CD4-positive, alpha-beta T cell treated with Interleukin-10 for 1 hour (primary cell): ENCODE data around the gene CASTOR1.

Experiments
- DNase-seq: peaks from one replicate; pipeline ENCODE4 v3.0.0-alpha.2; 2020

CASTOR1 gene

DNA sequence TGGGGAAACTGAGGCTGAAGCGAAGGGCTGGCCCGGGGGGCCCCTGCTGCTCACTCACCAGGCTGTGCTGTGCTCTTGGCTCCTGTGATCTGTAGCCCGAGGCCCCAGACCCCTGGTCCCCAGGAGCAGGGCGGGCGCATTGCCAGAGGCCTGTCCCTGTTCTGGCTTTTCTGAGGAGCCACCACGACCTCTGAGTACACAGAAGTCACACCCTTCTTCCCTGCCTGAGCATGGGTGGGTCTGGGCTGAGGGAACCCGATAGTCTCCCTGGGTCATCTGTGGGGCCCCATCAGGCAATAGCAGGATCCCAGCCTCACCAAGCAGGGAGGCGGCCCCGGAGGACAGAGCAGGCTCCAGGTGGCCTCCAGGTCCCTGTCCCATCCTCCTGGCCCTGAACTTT lies 5.1 kb downstream of the CASTOR1 start:
- DNase-seq: no peak

DNA sequence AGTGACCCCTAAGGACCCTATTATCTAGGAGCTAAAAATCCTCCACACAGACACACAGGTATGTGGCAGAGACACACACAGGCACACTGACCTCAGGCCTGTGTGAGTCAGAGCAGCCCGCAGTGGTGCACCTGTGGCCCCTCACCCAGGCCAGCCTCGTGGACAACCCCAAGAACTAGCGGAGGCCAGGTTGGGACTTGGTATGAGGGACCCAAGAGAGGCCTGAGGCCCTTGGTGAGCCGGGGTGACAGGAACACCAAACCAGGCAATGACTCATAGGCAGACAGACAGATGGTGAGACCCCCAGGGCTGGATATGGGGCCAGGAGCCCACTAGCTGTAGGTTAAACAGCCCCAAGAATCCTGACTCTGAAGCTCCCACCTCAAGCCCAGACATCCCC lies 6.0 kb downstream of the CASTOR1 start:
- DNase-seq: no peak

DNA sequence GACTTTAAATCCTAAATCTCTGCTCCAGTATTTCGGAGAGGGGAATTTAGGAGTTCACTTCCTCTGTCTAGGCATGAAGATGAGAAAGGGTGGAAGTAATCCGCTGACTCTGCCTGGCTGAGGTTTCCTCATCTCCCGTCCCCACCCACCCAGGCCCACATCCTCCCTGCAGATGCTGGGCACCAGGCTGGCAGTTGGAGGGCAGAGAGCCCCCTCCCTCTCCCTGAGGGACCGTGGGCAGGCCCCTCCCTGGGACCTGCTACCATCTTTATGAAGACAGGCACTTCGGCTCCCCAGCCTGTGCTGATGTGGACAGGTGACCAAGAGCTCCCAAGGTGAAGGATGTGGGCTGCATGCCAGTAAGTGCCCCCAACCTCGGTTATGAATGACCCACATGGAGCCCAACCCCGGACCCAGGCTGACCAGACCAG lies 6.7 kb downstream of the CASTOR1 start:
- DNase-seq: no peak

DNA sequence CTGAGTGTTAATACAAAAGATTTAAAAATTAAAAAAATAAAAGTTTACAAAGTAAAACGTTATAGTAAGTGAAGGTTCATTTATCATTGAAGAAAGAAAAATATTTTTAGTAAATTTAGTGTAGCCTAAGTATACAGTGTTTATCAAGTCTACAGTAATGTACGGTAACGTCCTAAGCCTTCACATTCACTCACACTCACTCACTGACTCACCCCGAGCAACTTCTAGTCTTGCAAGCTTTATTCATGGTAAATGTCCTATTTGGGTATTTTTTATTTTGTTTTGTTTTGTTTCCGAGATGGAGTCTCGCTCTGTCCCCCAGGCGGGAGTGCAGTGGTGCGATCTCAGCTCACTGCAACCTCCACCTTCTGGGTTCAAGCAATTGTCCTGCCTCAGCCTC lies 8.8 kb downstream of the CASTOR1 start:
- no peak for DNase-seq

DNA sequence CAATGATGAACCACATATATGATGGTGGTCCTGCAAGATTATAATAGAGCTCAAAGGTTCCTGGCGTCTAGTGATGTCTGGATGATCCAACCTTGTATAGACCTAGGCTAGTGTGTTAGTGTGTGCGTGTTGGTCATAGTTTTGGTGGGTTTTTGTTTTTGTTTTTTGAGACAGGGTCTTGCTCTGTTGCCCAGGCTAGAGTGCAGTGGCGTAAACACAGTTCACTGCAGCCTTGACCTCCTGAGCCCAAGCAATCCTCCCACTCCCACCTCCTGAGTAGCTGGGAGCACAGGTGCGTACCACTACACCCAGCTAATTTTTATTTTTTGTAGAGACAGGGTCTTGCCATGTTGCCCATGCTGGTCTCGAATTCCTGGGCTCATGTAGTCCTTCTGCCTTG lies 9.4 kb downstream of the CASTOR1 start:
- no peak for DNase-seq

DNA sequence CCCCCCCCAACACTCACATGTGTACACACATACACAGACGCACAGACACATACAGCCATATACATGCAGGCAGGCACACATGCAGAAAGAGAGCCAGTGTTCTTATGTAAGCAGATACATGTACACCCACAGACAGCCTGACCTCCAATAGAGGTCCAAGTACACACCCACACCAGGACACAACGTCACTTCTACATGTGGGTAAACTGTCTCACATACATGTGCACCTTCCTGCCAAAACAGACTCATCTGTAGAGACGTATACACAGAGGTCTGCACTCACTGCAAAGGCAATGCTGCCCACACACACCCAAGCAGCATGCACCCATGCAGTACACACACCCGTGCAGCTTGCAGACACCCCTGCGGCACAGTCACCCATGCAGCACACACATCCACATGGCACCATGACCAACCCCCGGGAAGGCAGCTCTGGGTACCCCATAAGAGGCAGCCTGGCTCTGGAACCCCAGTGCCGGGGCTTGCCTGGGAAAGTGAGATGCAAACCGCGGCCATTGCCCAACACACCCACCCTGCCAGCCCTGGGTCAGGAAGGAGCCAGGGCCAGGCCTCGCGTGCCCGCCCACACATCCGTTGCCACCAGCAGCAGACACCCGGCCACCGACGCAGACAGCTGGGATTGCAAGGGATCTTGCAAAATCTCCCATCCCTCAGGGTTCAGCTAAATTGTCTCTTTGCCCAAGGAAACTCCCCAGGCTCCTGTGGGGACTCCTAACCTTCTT lies 10.1 kb downstream of the CASTOR1 start:
- DNase-seq: no peak

DNA sequence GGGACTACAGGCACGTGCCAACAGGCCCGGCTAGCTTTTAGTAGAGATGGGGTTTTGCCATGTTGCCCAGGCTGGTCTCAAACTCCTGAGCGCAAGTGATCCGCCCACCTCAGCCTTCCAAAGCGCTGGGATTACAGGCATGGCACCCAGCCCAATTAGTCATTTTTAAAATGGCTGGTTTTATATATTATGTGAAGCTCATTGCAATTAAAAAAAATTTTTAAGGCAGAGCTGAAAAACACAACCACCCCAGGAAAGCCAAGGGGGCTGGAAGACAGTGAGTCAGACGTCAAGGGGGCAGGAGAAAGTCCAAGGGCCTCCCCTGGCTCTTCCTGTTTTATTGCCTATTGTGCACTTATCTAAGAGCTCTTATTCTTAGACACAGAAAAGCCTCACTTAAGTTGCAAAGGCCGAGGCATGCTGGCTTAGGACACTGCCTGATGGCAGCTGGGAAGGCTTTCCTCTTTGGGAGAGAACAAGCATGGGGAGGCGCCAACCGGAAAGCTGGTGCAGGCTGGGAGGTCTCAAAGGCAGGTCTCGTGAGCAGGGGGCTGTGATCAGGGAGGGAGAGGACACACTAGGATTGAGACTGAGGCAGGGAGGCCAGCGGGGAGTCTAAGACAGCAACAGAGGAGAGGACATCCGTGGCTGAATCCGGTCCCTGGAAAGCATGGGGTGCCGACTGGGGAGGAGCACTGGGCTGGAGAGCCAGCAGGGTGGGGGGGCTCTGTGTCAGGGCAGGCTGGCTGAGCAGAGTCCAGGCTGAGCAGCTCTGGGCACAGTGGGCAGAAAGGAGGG lies 11.6 kb downstream of the CASTOR1 start:
- no peak for DNase-seq

DNA sequence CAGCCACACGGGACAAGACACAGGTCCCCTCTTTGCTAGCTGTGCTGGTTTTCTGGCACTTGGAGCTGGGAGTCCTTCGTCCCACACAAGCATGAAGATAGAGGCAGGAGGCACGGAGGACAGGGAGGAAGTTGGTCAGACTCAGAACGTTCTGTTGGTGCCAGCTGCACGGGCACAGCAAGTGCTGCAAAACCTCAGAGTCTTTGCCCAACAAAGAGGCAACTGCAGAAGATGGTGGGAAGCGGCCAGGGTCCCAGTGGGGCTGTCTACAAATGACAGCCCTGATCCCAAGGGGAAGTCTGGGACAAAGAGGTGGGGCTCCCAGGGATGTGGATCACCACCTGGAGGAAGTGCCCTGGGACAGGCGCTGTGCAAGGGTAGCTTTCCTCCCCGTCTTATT lies 13.3 kb downstream of the CASTOR1 start:
- DNase-seq: no peak

DNA sequence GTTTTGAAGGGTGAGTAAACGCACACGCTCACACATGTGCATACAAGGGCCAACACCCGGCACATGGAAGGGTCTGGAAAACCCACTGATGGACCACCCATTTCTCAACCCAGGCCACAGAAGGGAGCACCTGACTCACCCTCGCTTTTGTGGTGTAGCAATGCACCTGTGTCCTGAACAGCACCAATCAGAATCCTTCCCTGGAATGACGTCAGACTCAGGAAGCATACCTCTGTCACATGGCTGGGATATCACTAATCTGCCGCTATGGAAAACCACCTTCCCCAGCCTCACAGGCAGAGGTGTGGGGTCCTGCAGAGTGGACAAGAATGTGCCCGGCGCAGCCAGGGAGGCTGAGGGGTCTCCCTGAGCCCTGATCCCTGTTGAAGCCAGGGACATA lies 13.7 kb downstream of the CASTOR1 start:
- peak; percentile 58 for DNase-seq

DNA sequence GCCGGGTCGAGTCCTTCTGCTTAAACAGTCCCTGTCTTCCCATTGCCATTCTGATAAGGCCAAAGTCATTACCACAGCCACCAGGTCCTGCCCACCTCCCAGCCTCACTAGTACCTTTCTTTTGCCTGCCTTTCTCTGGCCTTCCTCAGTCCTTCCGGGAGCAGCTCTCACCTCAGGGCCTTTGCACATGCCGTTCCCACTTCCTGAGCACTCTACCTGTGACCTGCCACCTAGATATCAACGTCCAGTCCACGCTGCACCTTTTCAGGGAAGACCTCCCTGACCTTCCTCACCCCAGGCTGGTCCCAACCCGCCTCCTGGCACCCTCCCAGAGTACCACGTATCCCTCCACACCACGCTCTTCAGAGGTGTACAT lies 14.9 kb downstream of the CASTOR1 start:
- DNase-seq: no peak

DNA sequence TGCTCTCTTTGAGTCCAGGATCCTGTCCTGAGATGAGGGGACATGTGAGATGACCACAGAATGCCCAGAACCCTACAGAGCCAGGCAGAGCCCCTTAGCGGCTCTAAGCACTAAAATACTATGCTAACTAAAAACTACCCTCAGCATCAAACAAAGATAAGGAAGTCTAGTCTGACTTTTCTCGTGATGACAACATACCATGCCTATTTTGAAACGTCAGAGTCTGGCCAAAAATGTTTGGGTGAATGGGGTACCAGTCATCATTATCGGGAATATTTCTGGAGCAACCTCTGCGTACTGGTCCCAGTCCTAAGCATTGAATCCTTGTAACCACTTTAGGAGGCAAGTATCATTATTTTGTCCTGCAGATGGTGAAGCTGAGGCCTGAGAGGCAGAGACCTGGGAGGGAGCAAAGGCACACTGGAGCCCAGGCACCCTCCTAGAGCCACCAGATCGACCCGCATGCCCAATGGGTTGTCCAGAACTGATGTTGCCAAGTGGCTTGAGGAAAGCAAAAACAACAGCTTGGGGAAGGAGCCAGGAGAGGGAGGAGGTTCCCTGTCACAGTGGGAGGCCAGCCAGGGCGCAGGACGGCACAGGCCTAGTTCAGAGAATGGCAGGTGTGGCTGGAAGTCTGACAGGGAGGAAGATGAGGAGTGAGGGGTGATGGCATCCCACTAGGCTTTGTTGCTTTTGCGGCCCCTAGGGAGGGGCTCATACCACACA lies 15.4 kb downstream of the CASTOR1 start:
- DNase-seq: no peak

DNA sequence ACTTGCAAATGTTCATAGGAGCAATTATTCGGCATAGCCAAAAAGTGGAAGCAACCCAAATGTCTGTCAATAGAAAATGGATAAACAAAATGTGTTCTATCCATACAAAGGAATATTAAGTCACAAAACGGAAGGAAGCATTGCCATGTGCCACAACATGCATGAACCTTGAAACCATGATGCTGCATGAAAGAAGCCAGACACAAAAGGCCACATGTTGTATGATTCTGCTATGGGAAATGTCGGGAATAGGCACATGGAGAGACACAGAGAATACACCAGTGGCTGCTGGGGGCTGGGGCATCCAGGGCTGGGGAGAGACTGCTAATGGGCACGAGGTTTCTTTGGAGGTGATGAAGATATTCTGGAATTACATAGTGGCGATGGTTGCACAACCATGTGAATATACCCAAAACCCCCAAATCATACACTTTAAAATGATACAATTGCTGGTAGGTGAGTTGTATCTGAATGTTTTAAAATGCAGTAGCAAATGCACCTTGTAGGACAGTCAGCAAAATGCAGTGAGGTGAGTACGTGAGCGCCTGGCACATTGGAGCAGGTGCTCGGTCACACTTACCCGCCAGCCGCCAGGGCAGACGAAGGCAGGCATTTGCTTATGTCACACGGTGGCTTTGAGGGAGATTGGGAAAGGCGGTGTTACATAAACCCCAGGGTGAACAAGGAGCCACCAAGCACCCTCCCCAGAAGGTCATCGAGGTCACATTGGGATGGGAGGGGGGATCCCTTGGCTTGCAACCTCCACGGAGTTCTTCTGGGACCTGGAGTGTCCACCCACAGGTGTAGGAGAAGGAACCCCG lies 16.3 kb downstream of the CASTOR1 start:
- no peak for DNase-seq

DNA sequence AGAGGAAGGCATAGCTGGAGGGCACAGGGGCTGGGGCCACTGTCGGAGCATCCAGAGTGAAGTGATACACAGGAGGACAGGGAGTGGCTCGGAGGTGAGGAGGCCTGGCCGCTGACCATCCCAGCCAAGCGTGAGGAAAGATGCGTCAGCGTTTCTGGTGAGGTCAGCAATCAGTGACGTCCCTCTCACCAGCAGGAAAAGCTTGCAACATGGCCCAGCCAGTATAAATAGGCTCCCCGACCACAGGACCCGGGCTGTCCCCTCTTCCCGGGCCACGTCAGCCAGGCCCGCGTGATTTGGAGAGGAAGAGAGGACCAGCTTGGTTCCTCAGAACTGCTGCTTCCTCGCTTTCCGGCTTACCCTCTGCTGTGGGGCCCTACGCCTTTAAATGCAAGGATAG lies 18.5 kb downstream of the CASTOR1 start:
- no peak for DNase-seq

DNA sequence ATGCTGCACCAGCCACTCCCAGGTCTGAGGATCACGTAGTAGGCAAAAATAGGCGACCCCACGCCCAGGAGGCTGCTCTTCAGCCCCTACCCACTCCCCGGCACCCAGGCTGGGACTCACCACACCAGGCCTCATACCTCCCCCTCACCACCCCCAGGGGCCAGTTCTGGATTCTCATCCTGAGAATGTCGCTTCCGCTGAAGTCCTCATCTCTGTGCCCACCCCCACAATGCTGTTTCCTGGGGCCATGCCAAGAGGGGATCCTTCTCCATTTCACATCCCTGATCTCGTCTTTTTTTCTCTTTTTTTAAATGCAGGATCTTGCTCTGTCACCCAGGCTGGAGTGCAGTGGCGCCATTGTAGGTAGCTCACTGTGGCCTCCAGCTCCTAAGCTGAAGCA lies 21.0 kb downstream of the CASTOR1 start:
- no peak for DNase-seq

DNA sequence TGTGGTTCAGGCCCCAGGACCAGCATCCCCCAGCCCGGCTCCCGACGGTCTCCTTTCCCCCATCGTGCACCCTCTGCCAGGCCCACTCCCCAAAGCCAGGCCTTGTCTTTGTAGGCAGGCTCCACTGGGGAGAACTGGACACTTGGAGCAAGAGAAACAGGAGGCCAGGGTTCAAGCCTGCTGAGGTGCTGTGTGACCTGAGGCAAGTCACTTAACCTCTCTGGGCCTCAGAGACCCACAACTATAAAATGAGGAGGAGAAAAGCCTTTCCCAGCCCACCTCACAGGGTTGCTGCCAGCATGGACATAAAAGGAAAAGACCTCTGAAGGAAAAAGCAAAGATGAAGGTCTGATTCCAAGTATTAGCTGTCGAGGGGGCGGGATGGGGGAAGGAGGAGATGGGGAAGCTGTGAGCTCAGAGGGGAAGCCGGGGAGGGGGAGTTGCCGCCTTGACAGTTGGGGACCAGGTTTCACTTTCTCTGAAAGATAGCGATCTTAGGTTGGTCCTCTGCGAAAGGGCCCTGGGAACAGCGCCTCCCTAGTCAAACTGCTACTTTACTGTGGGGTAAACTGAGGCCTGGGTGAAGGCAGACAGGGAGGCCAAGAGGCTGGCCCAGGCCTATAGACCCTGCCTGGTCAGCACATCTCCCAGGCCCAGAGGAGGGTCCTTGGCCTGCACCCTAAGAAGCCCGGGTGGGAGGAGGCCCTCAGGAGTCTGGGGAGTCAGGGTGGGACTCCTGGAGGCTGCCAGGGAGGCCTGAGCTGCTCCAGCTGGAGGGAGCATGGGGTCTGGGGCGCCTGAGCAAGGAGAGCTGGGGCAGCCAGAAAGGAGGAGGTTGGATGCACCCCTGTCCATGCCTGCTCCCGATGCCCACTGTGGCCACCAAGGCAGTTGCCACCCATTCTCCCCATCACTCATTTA lies 21.7 kb downstream of the CASTOR1 start:
- peak; percentile 71 for DNase-seq

DNA sequence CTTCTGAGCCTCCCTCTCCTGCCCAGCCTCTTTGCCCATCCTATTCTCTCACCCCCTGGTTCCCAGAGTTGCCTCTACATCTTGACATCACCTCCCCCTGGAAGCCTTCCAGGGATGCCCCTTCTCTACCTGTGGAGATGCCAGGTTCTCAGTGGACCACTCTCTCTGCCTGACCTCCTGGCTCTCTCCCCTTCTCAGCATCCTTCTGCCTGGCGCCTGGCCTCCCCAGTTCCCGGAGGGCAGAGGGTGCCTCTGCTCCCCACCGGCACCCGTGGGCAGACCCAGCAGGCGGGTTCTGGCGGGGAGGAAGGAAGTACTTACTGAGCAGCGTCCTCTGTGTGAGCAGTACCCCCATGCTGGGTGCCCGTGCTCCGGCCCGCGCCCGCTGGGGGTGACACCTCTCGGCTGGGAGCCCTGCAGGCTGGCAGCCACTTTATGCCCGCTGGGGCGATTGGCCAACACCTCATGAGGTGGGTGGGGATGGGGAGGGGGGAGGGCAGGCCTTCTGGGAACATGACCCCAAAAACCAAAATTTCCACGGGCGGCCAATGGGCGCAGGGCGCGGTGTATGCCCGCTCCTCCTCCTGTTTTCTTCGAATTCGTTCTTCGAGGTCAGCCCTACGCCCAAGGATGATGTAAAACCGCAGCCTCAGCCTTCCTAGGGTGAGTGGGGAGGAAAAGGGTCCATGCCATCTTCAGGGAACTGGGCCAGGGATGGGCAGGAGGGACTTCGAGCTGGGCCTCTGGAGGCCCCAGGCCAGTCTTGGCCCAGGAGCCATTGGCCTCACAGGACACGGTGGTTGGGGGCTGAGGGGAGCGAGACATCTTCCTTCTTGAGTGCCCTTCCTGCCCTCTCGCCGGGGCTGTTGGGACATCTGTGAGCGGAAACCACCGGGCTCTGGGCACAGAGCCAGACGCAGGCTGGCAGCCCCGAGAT lies 22.6 kb downstream of the CASTOR1 start, which contains the start of gene OSM:
Gene OSM (minus strand): TSS at position 407 of the 937 bp plus-strand sequence. CDS start 52 bp downstream, at position 355.
- peak; percentile 85 for DNase-seq

DNA sequence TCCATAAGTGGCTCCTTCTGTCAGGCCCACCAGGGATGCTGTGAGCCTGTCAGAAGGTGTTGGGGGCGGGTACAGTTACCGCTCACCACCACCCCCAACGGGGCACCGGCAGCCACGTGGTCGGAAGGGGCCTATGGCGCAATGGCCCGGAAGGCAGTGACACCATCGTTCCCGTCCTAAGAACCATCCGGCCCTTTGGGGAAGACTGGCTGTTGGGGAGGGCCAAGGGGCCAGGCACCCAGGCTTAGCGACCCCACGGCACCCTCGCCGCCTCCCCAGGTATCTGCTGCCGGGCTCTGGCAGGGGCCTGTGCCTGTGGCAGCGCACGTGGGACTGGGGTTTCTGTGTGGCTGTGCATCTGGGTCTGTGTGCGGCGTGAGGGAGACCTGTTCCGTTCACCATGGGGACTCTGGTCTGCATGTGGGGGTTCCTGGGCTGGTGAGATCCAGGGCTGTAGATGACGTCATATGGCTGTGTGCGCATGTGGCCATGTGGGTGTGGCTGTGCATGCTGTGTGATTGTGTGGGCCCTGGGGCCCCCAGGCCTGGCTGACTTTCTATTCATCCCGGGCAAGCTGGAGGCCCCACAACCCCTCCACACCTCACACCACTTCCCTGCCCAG lies 23.4 kb downstream of the CASTOR1 start:
- peak; percentile 88 for DNase-seq

DNA sequence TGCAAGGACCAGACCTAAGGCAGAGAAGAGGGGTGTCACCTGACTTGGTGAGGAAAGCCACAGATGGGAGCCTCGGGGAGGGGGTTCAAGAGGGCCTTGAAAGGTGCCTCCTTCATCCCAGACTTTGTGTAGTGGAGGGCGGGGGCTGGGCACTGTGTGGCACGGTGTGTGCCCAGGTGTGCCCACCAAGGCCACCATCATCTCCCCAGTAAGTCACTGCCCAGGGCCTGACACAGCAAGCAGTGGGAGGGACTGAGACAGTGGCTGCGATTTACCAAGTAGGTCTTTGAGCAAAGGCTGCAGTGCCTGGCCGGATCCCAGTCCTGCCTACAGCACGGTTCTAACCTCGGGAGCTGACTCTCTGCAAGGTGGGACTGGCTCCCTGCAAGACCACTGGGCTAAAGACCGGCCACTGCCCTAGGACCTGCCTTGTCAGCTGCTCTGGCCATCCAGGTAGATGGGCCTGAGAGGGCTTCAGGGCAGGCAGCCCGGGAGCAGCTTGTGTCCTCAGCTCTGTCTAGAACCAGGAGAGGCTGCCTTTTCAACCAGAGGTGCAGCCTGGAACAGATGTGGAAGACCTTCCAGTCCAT lies 24.1 kb downstream of the CASTOR1 start:
- no peak for DNase-seq

DNA sequence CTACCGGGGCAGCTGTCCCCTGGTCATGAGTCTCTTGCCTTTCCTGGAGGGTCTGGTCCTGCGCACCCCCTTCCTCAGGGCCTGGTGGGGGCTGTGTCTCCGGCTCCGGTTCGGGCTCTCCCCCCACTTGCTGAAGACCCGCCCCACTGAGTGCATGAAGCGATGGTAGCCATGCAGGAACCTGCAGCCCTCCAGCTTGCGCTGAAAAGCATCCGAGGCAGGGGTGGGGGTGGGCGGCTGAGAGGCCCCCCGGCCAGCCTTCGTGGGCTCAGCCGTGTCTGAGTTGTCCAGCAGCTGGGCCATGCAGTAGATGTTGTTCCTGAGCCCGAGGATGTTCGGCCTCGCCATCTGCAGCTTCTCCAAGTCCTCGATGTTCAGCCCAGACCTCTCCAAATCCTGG lies 25.4 kb downstream of the CASTOR1 start:
- DNase-seq: no peak
